PC-3 (cell line): Measurements from ENCODE around the gene SH2B3. TPM values are rescaled to one million over a fixed set of nuclear protein-coding genes. Genes with fewer than 3 reads are reported as not detected.

Source experiments
- ATAC-seq: fragments of 200-7000 bp; cut with Tn5 transposase; 2 replicates; pipeline ENCODE4 v1.9.1; 2020; ENCODE audit warnings: mild to moderate bottlenecking, moderate library complexity
- BruUV-seq: library from RNA; stranded (reverse); fragments of 400-500 nt; replicated peaks from 2 replicates; lab custom pipeline; 2021; lab: Mats Ljungman, UMichigan
- CTCF ChIA-PET: fragments of 300-600 bp; sonication (Branson Sonifier 250); formaldehyde crosslinking; loops from one replicate; lab custom pipeline; 2022; ENCODE audit warnings: antibody characterized with exemption; lab: Charles Lee
- POLR2A ChIA-PET: fragments of 300-600 bp; sonication (Branson Sonifier 250); formaldehyde crosslinking; loops from one replicate; lab custom pipeline; 2022; ENCODE audit warnings: antibody characterized with exemption; ENCODE audit not compliant: unreplicated experiment; lab: Charles Lee
- DNase-seq: peaks from one replicate; pipeline ENCODE4 v3.0.0-alpha.2; 2015
- H2AFZ ChIP-seq: fragments of 300-600 bp; sonication (generic); 2 replicates; pipeline ENCODE4 v1.6.0; 2016; ENCODE audit warnings: antibody characterized with exemption, low read length
- H3F3A ChIP-seq: fragments of 300-600 bp; sonication (generic); one replicate; pipeline ENCODE4 v1.6.0; 2017; ENCODE audit warnings: antibody characterized with exemption, low read length, control low read depth, mild to moderate bottlenecking; ENCODE audit not compliant: unreplicated experiment
- H3K27ac ChIP-seq: fragments of 300-600 bp; sonication (generic); 2 replicates; pipeline ENCODE4 v1.5.1; 2016; ENCODE audit warnings: mild to moderate bottlenecking, low read length
- H3K27me3 ChIP-seq: fragments of 300-600 bp; sonication (generic); 2 replicates; pipeline ENCODE4 v1.6.1; 2016; ENCODE audit warnings: low read length, mixed read lengths
- H3K36me3 ChIP-seq: fragments of 300-600 bp; sonication (generic); 2 replicates; pipeline ENCODE4 v1.6.1; 2016; ENCODE audit warnings: low read depth, mixed run types, low read length, mixed read lengths
- H3K4me1 ChIP-seq: fragments of 300-600 bp; sonication (generic); 2 replicates; pipeline ENCODE4 v1.5.1; 2016; ENCODE audit warnings: low read length; ENCODE audit not compliant: insufficient read depth
- H3K4me2 ChIP-seq: fragments of 300-600 bp; sonication (generic); 2 replicates; pipeline ENCODE4 v1.6.0; 2016; ENCODE audit warnings: low read length
- H3K4me3 ChIP-seq: fragments of 300-600 bp; sonication (generic); 2 replicates; pipeline ENCODE4 v1.5.1; 2016; ENCODE audit warnings: mild to moderate bottlenecking, low read length, mixed read lengths
- H3K79me2 ChIP-seq: fragments of 300-600 bp; sonication (generic); 2 replicates; pipeline ENCODE4 v1.6.1; 2017; ENCODE audit warnings: low read length, mixed read lengths
- H3K9ac ChIP-seq: fragments of 300-600 bp; sonication (generic); 2 replicates; pipeline ENCODE4 v1.6.0; 2016; ENCODE audit warnings: mild to moderate bottlenecking, low read length
- H3K9me2 ChIP-seq: fragments of 300-600 bp; sonication (generic); replicated peaks from 2 replicates; pipeline ENCODE4 v1.6.1; 2016; ENCODE audit warnings: mixed run types, low read length, mixed read lengths
- H3K9me3 ChIP-seq: fragments of 300-600 bp; sonication (generic); 2 replicates; pipeline ENCODE4 v1.6.1; 2016; ENCODE audit warnings: low read length, mixed read lengths
- H4K20me1 ChIP-seq: fragments of 300-600 bp; sonication (generic); 2 replicates; pipeline ENCODE4 v1.6.1; 2016; ENCODE audit warnings: low read length, mixed read lengths
- CTCF ChIP-seq: fragments of 300-600 bp; sonication (generic); conservative IDR thresholded peaks from 2 replicates; pipeline ENCODE4 v1.5.1; 2017; ENCODE audit warnings: antibody characterized with exemption, low read depth, mild to moderate bottlenecking, low read length
- EZH2 ChIP-seq: fragments of 300-600 bp; sonication (generic); IDR thresholded peaks from one replicate; pipeline ENCODE4 v1.6.1; 2017; ENCODE audit warnings: antibody characterized with exemption, mild to moderate bottlenecking, low read length; ENCODE audit not compliant: unreplicated experiment
- EZH2phosphoT487 ChIP-seq: fragments of 300-600 bp; sonication (generic); IDR thresholded peaks from 2 replicates; pipeline ENCODE4 v1.6.1; 2018; ENCODE audit warnings: mild to moderate bottlenecking, antibody characterized with exemption, low read length, borderline replicate concordance
- intact Hi-C: fragments of 100-400 bp; cut with micrococcal nuclease; formaldehyde crosslinking; loops from 2 replicates; pipeline ENCODE4 v1.9.0; 2023
- total RNA-seq: library from RNA; depleted of rRNA; stranded (reverse); fragments of >200 nt; gene quantifications from 2 replicates; pipeline ENCODE4 v1.2.3, GENCODE V29; 2014

SH2B3 gene
- total RNA-seq, 1 experiment from 2014 or later = 12.9 TPM

- POLR2A ChIA-PET = no interaction called here
- Histone ChIP-seq H4K20me1 (no peaks in the 10 kb centered on the region), H3K79me2 (no peaks in the 10 kb centered on the region), H3K4me3 (no peak overlapping the region), H3K4me2 (no peak overlapping the region), H3K9me2 (no peaks in the 10 kb centered on the region), H3F3A (no peaks in the 10 kb centered on the region), H3K4me1 (no peaks in the 10 kb centered on the region), H3K9me3 (no peaks in the 10 kb centered on the region), H3K27ac (no peak overlapping the region), H3K9ac (no peak overlapping the region), H3K36me3 (peaks cover 31% of the 10 kb centered on the region), H3K27me3 (no peaks in the 10 kb centered on the region), H2AFZ (no peak overlapping the region)
- BruUV-seq = no TSS peak
- DNase-seq = no peak
- no peak for TF ChIP-seq EZH2phosphoT487
- no peak for TF ChIP-seq CTCF
- no peak for TF ChIP-seq EZH2
- no peak for ATAC-seq
- intact Hi-C loops = no loop called here
- CTCF ChIA-PET = no interaction called here
Measured at GRCh38 chr12:111471236-111471635, 65.5 kb downstream of the SH2B3 start.

- Histone ChIP-seq H3K9ac (no peak overlapping the region), H3K79me2 (no peaks in the 10 kb centered on the region), H3K27ac (no peak overlapping the region), H3K4me2 (no peak overlapping the region), H3K36me3 (peaks cover 32% of the 10 kb centered on the region), H2AFZ (no peak overlapping the region), H4K20me1 (no peaks in the 10 kb centered on the region), H3K4me1 (no peaks in the 10 kb centered on the region), H3F3A (peaks cover 3% of the 10 kb centered on the region), H3K9me3 (no peaks in the 10 kb centered on the region), H3K4me3 (no peak overlapping the region), H3K27me3 (no peaks in the 10 kb centered on the region), H3K9me2 (no peaks in the 10 kb centered on the region)
- DNase-seq (peak; percentile 12), ATAC-seq (peak; percentile 40; the same call in 1 of the 2 replicates)
- ChIA-PET POLR2A (no interaction called here), CTCF (interaction anchor here (0.6 to 1.4 kb wide), 5 partner anchors 25 to 290 kb away, joined by 3 to 8 read pairs (median 3); no protein-coding TSS in a partner anchor)
- intact Hi-C loops = no loop called here
- BruUV-seq = no TSS peak
- no peak for TF ChIP-seq EZH2
- TF ChIP-seq EZH2phosphoT487 = no peak
- TF ChIP-seq CTCF = peak; percentile 59
Measured at GRCh38 chr12:111482462-111482861, 76.7 kb downstream of the SH2B3 start.

- DNase-seq = no peak
- POLR2A ChIA-PET = no interaction called here
- Histone ChIP-seq H4K20me1 (no peaks in the 10 kb centered on the region), H3K27ac (no peak overlapping the region), H3K27me3 (no peaks in the 10 kb centered on the region), H3K79me2 (no peaks in the 10 kb centered on the region), H3K4me2 (no peak overlapping the region), H3K36me3 (peaks cover 45% of the 10 kb centered on the region), H3K9me3 (no peaks in the 10 kb centered on the region), H3K4me3 (no peak overlapping the region), H3K9ac (no peak overlapping the region), H3K9me2 (no peaks in the 10 kb centered on the region), H2AFZ (no peak overlapping the region), H3F3A (no peaks in the 10 kb centered on the region), H3K4me1 (peaks cover 7% of the 10 kb centered on the region; the same call in 1 of the 2 replicates)
- no peak for TF ChIP-seq CTCF
- no peak for TF ChIP-seq EZH2phosphoT487
- TF ChIP-seq EZH2 = no peak
- ATAC-seq = no peak
- BruUV-seq = no TSS peak
- CTCF ChIA-PET = no interaction called here
- intact Hi-C loops = no loop called here
Measured at GRCh38 chr12:111488271-111488670, 82.5 kb downstream of the SH2B3 start.
